Tibial nerve (tissue), 3 donors: ENCODE data around the gene DDAH1.

ENCODE experiments used
- POLR2A ChIP-seq, 2 donors: fragments of 450-650 bp; IDR thresholded peaks; one replicate each; pipeline ENCODE4 v1.6.1; 2017; ENCODE audit warnings: antibody characterized with exemption in 2 of 2, mild to moderate bottlenecking in 2 of 2, moderate library complexity in 2 of 2
- TF ChIP-seq, protein P1 (sequence below), 5 experiments: fragments of 200-600 bp in 3 of 5; fragments of 450-650 bp in 2 of 5; sonication (generic) in 3 of 5; IDR thresholded peaks; one replicate each; pipeline ENCODE4 v1.5.1; 2016 to 2019; ENCODE audit warnings: antibody characterized with exemption in 5 of 5, mild to moderate bottlenecking in 3 of 5, moderate library complexity in 2 of 5

DNA sequence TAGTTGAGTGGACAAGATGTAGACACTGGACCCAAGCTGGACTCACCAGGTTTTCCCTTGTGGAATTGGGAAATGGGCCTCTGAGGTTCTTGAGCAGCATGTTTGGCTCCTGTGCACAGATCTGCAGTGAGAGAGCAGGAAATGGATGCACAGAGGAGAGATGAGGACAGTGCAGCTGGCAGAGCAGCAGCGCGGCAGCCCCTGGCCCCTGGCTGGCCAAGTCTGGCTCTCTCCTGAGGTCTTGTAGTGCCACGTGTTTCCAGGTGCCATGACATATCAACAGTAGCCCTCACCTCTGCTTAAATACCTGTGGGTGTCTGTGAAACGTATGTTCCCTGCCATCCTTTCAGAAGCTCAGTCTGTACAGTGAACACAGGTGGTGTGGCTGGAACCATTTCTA is 169.3 kb downstream of the DDAH1 start:
- TF ChIP-seq, protein P1, sequence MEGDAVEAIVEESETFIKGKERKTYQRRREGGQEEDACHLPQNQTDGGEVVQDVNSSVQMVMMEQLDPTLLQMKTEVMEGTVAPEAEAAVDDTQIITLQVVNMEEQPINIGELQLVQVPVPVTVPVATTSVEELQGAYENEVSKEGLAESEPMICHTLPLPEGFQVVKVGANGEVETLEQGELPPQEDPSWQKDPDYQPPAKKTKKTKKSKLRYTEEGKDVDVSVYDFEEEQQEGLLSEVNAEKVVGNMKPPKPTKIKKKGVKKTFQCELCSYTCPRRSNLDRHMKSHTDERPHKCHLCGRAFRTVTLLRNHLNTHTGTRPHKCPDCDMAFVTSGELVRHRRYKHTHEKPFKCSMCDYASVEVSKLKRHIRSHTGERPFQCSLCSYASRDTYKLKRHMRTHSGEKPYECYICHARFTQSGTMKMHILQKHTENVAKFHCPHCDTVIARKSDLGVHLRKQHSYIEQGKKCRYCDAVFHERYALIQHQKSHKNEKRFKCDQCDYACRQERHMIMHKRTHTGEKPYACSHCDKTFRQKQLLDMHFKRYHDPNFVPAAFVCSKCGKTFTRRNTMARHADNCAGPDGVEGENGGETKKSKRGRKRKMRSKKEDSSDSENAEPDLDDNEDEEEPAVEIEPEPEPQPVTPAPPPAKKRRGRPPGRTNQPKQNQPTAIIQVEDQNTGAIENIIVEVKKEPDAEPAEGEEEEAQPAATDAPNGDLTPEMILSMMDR (IDR thresholded peaks at IDR 0.05): no peak
- no peak for TF ChIP-seq POLR2A (IDR thresholded peaks at IDR 0.05)
